Activated T-cell treated with anti-CD3 and anti-CD28 coated beads, Interleukin-2, amount 50 U/mL, for 24 hours (primary cell): ENCODE data around the gene SNX33.
"Not testable (repeated sequence)": the region's sequence is repeated elsewhere in the genome, so short reads cannot be mapped to it uniquely, and the experiment has no call there.

Source experiments
- DNase-seq: peaks from one replicate; pipeline ENCODE4 v3.0.0-alpha.2; 2020
- H3K27ac Mint-ChIP-seq: 2 replicates; pipeline ENCODE4 v1.8.0; 2020; ENCODE audit warnings: mild to moderate bottlenecking, mixed read lengths
- H3K27me3 Mint-ChIP-seq: 2 replicates; pipeline ENCODE4 v1.8.0; 2020; ENCODE audit warnings: mixed read lengths
- H3K36me3 Mint-ChIP-seq: 2 replicates; pipeline ENCODE4 v1.8.0; 2020; ENCODE audit warnings: low read depth, mixed read lengths
- H3K4me1 Mint-ChIP-seq: 2 replicates; pipeline ENCODE4 v1.8.0; 2020; ENCODE audit warnings: low read depth, mixed read lengths
- H3K4me3 Mint-ChIP-seq: 2 replicates; pipeline ENCODE4 v1.8.0; 2020; ENCODE audit warnings: mild to moderate bottlenecking, moderate library complexity, mixed read lengths
- H3K9me3 Mint-ChIP-seq: 2 replicates; pipeline ENCODE4 v1.8.0; 2020; ENCODE audit warnings: mixed read lengths

SNX33 gene

GRCh38 chr15:75647370-75648155, at the start of gene SNX33:
SNX33 (plus strand) TSS chr15:75647912; CDS start chr15:75649103, 1,191 bp downstream.
- Mint-ChIP-seq H3K4me3 (peak within 1 kb of the TSS; percentile 83), H3K4me1 (peaks cover 30% of the 10 kb centered on the region), H3K27me3 (no peaks in the 10 kb centered on the region)

GRCh38 chr15:75598361-75598760, 49.4 kb upstream of the SNX33 start:
- Mint-ChIP-seq H3K4me3 (no peak overlapping the region), H3K4me1 (peaks cover 22% of the 10 kb centered on the region), H3K27me3 (no peaks in the 10 kb centered on the region), H3K36me3 (peaks cover 82% of the 10 kb centered on the region), H3K9me3 (no peaks in the 10 kb centered on the region), H3K27ac (peak overlapping the region; percentile 84)
- no peak for DNase-seq

More at GRCh38 chr15:75647370-75648155, at the start of gene SNX33:
- DNase-seq, result peak; percentile 75
- Mint-ChIP-seq H3K9me3 (no peaks in the 10 kb centered on the region), H3K27ac (peak within 1 kb of the TSS; percentile 73), H3K36me3 (no peaks in the 10 kb centered on the region)

DNA sequence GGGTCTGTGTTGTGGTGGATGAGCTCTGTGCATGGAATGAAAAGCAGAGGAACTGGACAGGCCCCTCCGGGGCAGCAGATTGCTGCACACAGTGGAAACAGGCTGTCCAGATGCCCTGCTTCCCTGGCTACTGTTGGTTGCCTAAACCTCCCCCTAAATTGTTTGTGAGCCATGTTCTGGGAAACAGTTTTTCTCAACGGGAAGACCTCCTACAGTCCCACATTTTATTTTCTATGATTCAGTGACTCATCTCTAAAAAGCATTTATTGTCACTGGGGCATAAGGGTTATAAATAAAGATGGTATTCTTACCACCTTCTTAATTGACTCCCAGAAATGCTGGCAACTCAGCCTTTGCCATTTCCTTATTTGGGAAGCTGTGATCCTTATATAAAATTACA, 48.3 kb upstream of the SNX33 start:
- Mint-ChIP-seq H3K4me1 (peaks cover 25% of the 10 kb centered on the region), H3K4me3 (no peak overlapping the region), H3K27me3 (no peaks in the 10 kb centered on the region), H3K9me3 (no peaks in the 10 kb centered on the region), H3K36me3 (peaks cover 83% of the 10 kb centered on the region), H3K27ac (no peak overlapping the region)
- no peak for DNase-seq

DNA sequence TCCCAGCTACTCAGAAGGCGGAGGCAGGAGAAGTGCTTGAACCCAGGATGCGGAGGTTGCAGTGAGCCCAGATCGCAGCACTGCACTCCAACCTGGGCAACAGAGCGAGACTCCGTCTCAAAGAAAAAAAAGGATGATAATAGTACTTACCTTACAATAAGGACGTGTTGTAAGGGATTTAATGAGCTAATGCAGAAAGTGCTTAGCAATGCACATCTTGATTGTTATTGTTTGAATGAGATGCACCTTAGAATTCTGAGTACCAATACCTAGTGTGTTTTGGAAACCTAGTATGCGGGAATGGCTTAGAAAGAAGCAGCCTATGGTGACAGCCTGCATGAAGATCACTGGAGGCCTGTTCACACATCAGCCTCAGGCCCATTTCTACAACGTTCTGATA, 41.7 kb upstream of the SNX33 start:
- Mint-ChIP-seq H3K36me3 (peaks cover 79% of the 10 kb centered on the region), H3K27ac (peak overlapping the region; percentile 87), H3K4me3 (no peak overlapping the region), H3K9me3 (no peaks in the 10 kb centered on the region), H3K27me3 (no peaks in the 10 kb centered on the region), H3K4me1 (peaks cover 40% of the 10 kb centered on the region)
- DNase-seq, result no peak

DNA sequence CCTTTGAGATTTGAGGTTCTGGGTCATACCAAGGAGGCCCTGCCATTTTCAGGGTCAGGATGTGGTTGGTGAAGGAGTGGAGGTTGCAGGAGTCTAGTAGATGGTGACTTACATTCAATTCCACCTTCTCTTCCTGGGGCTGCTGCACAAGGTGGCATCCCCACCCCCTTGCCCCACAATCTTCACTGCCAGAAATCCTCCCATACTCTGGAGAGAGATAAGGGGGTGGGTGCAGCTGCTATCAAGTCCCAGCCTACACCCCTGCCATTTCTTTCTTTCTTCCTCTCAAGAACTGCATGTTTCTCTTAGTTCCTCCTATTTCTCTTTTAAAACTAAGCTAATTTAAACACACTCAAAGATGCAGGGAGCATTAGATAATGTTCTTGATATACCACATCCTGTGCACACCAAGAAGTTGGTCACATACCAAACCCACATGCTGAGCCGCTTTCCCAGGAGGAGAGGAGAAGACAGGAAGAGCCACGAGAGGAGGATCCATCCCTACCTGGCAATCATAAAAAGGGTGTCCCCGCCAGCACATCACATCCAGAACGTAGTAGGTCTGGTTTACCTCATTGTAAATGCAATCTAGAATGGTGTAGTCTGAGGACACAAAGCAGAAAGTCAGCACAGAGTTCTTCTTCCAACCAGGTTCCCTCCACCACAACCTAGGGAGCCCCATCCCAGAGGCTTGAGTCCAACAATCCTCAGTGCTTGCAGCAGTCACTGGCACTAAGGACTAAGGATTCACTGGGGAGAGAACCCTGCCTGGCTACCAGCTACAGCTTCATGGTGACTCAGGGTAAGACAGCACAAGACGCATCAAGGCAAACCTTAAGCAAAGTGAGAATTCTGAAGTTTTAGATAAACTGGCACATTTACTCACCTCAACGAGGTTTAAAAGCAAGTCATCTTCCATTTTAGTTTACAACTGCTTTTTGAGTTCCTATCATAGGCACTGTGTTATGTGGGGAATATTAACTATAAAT, 40.7 kb upstream of the SNX33 start:
- Mint-ChIP-seq H3K27me3 (no peaks in the 10 kb centered on the region), H3K4me3 (peak overlapping the region; percentile 25), H3K36me3 (peaks cover 76% of the 10 kb centered on the region), H3K9me3 (no peaks in the 10 kb centered on the region), H3K27ac (peak overlapping the region; percentile 87), H3K4me1 (peaks cover 40% of the 10 kb centered on the region)
- peak; percentile 39 for DNase-seq

DNA sequence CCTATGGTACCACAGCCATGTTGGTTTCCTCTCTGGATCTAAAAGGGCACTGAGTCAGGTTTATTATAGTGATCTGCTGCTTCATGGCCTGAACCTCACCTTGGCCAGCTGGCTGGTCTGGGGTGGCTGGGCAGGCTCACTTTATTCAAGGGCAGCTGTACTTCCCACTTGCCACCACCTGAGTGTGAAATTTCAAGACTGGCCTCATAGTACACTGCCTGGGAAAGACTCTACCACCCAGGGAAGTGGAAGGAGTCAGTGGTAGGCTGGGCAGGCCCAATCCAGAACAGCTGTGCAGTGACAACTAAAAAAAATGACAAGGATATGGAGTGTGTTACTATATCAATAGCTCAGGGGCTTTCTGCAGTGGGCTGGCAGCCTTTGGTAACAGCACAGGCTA, 30.9 kb upstream of the SNX33 start:
- DNase-seq, result no peak
- H3K27me3 Mint-ChIP-seq, result no peaks in the 10 kb centered on the region
- H3K9me3 Mint-ChIP-seq, result no peaks in the 10 kb centered on the region
- H3K4me3 Mint-ChIP-seq, result no peak overlapping the region
- peak overlapping the region; percentile 53 for H3K27ac Mint-ChIP-seq
- H3K36me3 Mint-ChIP-seq, result peaks cover 88% of the 10 kb centered on the region
- H3K4me1 Mint-ChIP-seq, result peaks cover 28% of the 10 kb centered on the region

DNA sequence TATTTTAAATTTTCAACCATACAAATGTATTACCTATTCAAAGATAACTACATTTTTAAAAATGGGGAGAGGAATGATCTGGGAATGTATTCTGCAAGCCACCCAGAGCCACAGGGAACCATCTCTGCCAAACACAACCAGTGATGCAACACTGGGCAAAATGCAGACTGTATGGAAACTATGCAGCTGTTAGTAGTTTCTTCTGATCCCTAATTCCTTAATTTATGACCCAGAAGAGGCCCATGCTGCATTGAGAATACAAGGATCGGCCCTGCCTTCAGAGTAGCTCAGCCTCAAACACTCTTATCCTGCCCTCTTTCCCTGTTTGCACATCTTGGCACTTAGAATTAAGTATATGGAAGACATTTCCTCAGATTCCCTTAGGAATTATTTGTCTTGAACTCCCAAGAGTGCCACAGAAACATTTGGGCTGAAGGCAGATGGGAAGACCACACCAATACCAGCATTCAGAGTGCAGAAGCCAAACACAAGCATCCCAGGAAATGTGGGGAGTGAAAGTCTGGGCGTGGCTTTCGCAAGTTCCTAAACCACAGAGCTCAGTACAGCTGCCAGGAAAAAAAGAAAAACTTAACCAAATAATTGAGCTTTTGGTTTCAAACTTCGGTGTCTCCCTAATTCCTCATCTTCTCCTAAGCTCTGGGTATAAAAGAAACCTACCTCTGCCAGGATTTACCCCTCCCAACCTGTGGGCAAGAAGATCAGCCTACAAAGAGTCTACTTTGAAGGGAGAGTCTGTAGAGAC, 27.5 kb upstream of the SNX33 start:
- H3K4me3 Mint-ChIP-seq, result no peak overlapping the region
- H3K27ac Mint-ChIP-seq, result peak overlapping the region; percentile 90
- H3K27me3 Mint-ChIP-seq, result no peaks in the 10 kb centered on the region
- peaks cover 63% of the 10 kb centered on the region for H3K36me3 Mint-ChIP-seq
- no peaks in the 10 kb centered on the region for H3K9me3 Mint-ChIP-seq
- no peak for DNase-seq
- H3K4me1 Mint-ChIP-seq, result peaks cover 44% of the 10 kb centered on the region

- DNase-seq, result no peak
- no peaks in the 10 kb centered on the region for H3K9me3 Mint-ChIP-seq
- peak overlapping the region; percentile 90 for H3K27ac Mint-ChIP-seq
- peaks cover 45% of the 10 kb centered on the region for H3K4me1 Mint-ChIP-seq
- peaks cover 63% of the 10 kb centered on the region for H3K36me3 Mint-ChIP-seq
- H3K4me3 Mint-ChIP-seq, result peak overlapping the region; percentile 32
- no peaks in the 10 kb centered on the region for H3K27me3 Mint-ChIP-seq
Measured at GRCh38 chr15:75620841-75621391, 26.8 kb upstream of the SNX33 start.

- Mint-ChIP-seq H3K4me3 (no peak overlapping the region), H3K27me3 (no peaks in the 10 kb centered on the region), H3K9me3 (no peaks in the 10 kb centered on the region), H3K4me1 (peaks cover 55% of the 10 kb centered on the region), H3K27ac (peak overlapping the region; percentile 91), H3K36me3 (peaks cover 48% of the 10 kb centered on the region)
- DNase-seq, result no peak
Measured at GRCh38 chr15:75622505-75622904, 25.2 kb upstream of the SNX33 start.

- H3K4me3 Mint-ChIP-seq, result peak within 1 kb of the TSS; percentile 95
- no peaks in the 10 kb centered on the region for H3K27me3 Mint-ChIP-seq
- H3K36me3 Mint-ChIP-seq, result peaks cover 18% of the 10 kb centered on the region
- peak; percentile 95 for DNase-seq
- H3K9me3 Mint-ChIP-seq, result no peaks in the 10 kb centered on the region
- H3K4me1 Mint-ChIP-seq, result peaks cover 43% of the 10 kb centered on the region
- peak within 1 kb of the TSS; percentile 97 for H3K27ac Mint-ChIP-seq
Measured at GRCh38 chr15:75625542-75626347, 22.0 kb upstream of the SNX33 start, which contains the start of gene SNUPN. SNUPN (minus strand) TSS chr15:75625725; CDS start chr15:75621051, 4,674 bp downstream.

GRCh38 chr15:75631935-75632334, 15.8 kb upstream of the SNX33 start:
- H3K27ac Mint-ChIP-seq, result no peak overlapping the region
- H3K27me3 Mint-ChIP-seq, result no peaks in the 10 kb centered on the region
- no peaks in the 10 kb centered on the region for H3K9me3 Mint-ChIP-seq
- DNase-seq, result no peak
- H3K4me1 Mint-ChIP-seq, result peaks cover 13% of the 10 kb centered on the region
- peaks cover 13% of the 10 kb centered on the region for H3K36me3 Mint-ChIP-seq
- H3K4me3 Mint-ChIP-seq, result no peak overlapping the region

DNA sequence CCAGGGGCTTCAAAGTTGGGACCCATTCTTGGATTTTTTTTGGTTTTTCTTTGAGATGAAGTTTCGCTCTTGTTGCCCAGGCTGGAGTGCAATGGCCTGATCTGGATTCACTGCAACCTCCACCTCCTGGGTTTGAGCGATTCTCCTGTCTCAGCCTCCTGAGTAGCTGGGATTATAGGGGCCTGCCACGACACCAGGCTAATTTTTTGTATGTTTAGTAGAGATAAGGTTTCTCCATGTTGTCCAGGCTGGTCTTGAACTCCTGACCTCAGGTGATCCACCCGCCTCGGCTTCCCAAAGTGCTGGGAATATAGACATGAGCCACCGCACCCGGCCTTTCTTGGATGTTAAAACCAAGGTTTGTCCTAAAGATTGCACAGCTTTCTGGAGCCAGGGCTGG, 13.8 kb upstream of the SNX33 start:
- Mint-ChIP-seq H3K4me1 (peaks cover 25% of the 10 kb centered on the region), H3K36me3 (peaks cover 32% of the 10 kb centered on the region)
- not testable (repeated sequence) for H3K4me3 Mint-ChIP-seq, H3K27ac Mint-ChIP-seq, H3K9me3 Mint-ChIP-seq, DNase-seq, H3K27me3 Mint-ChIP-seq

DNA sequence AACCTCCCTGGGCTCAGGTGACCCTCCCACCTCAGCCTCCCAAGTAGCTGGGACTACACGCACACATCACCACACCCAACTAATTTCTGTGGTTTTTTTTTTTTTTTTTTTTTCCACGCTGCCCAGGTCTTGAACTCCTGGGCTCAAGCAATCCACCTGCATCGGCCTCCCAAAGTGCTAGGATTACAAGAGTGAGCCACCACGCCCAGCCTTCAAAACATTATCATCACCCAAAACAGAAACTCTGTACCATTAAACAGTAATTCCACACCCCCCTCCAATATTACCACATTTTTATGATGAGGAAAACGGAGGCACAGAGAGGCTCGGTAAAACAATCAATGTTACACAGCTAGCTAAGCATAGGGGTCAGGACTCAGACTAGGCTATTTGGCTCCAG, 11.7 kb upstream of the SNX33 start:
- no peak for DNase-seq
- Mint-ChIP-seq H3K4me3 (peak overlapping the region; percentile 25), H3K36me3 (peaks cover 46% of the 10 kb centered on the region), H3K27me3 (no peaks in the 10 kb centered on the region), H3K4me1 (peaks cover 29% of the 10 kb centered on the region), H3K9me3 (no peaks in the 10 kb centered on the region), H3K27ac (no peak overlapping the region)
